K562 (cell line): ENCODE measurements around the gene ZBTB7A. TPM values are rescaled to one million over a fixed set of nuclear protein-coding genes. Genes with fewer than 3 reads are reported as not detected.

Experiments used
- ATAC-seq: fragments of 200-7000 bp; cut with Tn5 transposase; 3 replicates; pipeline ENCODE4 v1.9.1; 2020; ENCODE audit warnings: moderate library complexity
- BruUV-seq: library from RNA; stranded (reverse); fragments of 400-500 nt; replicated peaks from 2 replicates; lab custom pipeline; 2021; lab: Mats Ljungman, UMichigan
- CTCF ChIA-PET: fragments of 300-600 bp; formaldehyde crosslinking; extraction: SDS; loops from one replicate; lab custom pipeline; 2021; ENCODE audit warnings: low intra/inter-chr PET ratio; lab: Yijun Ruan, JAX
- POLR2A ChIA-PET: fragments of 300-600, 350-650 bp; sonication (Branson Sonifier 250); formaldehyde crosslinking; extraction: SDS; loops from one replicate; lab custom pipeline; 2021; ENCODE audit warnings: antibody characterized with exemption, inconsistent platforms; lab: Yijun Ruan, JAX
- DNase-seq, 4 experiments: peaks; one replicate each; pipeline versions ENCODE4 v3.0.0 to v3.0.0-alpha.2; 2011 to 2018; ENCODE audit warnings: low spot score in 3 of 4, mixed read lengths in 3 of 4; ENCODE audit errors: extremely low read depth in 1 of 4
- FAIRE-seq: peaks from 2 replicates; lab custom pipeline; 2011; peaks lifted over from hg19 to GRCh38; lab: Jason Lieb, UNC
- H2AFZ ChIP-seq: 2 replicates; pipeline ENCODE4 v1.6.0; 2011; ENCODE audit warnings: low read depth, low read length, control low read depth, inconsistent platforms
- H3K27ac ChIP-seq: fragments of 200-600 bp; 3 replicates; pipeline ENCODE4 v1.8.0; 2011; ENCODE audit warnings: low read depth, mild to moderate bottlenecking, control low read depth, inconsistent platforms, low read length, moderate library complexity, mixed read lengths; ENCODE audit errors: extremely low read depth
- H3K27me3 ChIP-seq, 2 experiments: fragments of 300-600 bp in 1 of 2; 2 replicates in 1 of 2; 3 replicates in 1 of 2; pipeline versions ENCODE4 v1.6.0 to v1.8.0; 2011; ENCODE audit warnings: inconsistent platforms in 2 of 2, low read length in 2 of 2, mild to moderate bottlenecking in 1 of 2, mixed read lengths in 1 of 2, moderate library complexity in 1 of 2; ENCODE audit not compliant: control insufficient read depth in 2 of 2, insufficient read depth in 2 of 2
- H3K36me3 ChIP-seq: fragments of 300-600 bp; 3 replicates; pipeline ENCODE4 v1.8.0; 2011; ENCODE audit warnings: mild to moderate bottlenecking, low read length, inconsistent platforms; ENCODE audit not compliant: control insufficient read depth, insufficient read depth
- H3K4me1 ChIP-seq, 2 experiments: fragments of 200-600 bp in 1 of 2; replicated peaks in 1 of 2; 2 replicates in 1 of 2; 3 replicates in 1 of 2; pipeline versions ENCODE4 v1.5.1 to v1.8.0; 2011; ENCODE audit warnings: inconsistent platforms in 2 of 2, low read length in 2 of 2, mild to moderate bottlenecking in 1 of 2, mixed read lengths in 1 of 2, moderate library complexity in 1 of 2; ENCODE audit not compliant: control insufficient read depth in 2 of 2, insufficient read depth in 2 of 2
- H3K4me2 ChIP-seq: 2 replicates; pipeline ENCODE4 v1.6.1; 2011; ENCODE audit warnings: low read length, control low read depth, inconsistent platforms, mixed read lengths; ENCODE audit not compliant: insufficient read depth
- H3K4me3 ChIP-seq: fragments of 200-600 bp; sonication (generic), shearing (Covaris generic); 2 replicates; pipeline ENCODE4 v1.5.1; 2016; ENCODE audit warnings: control low read depth, inconsistent platforms
- H3K79me2 ChIP-seq: fragments of 200-600 bp; 3 replicates; pipeline ENCODE4 v1.8.0; 2011; ENCODE audit warnings: low read length, inconsistent platforms; ENCODE audit not compliant: control insufficient read depth, insufficient read depth
- H3K9ac ChIP-seq, 2 experiments: 2 replicates each; pipeline versions ENCODE4 v1.6.0 to v1.6.1; 2011; ENCODE audit warnings: low read depth in 2 of 2, low read length in 2 of 2, control low read depth in 1 of 2, inconsistent platforms in 1 of 2, mild to moderate bottlenecking in 1 of 2, mixed read lengths in 1 of 2; ENCODE audit not compliant: insufficient read depth in 1 of 2
- H3K9me1 ChIP-seq: one replicate; pipeline ENCODE4 v1.6.0; 2011; ENCODE audit warnings: inconsistent platforms, mild to moderate bottlenecking, low read length, moderate library complexity; ENCODE audit not compliant: control insufficient read depth, insufficient read depth
- H3K9me3 ChIP-seq: replicated peaks from 2 replicates; pipeline ENCODE4 v1.5.1; 2011; ENCODE audit warnings: low read depth, low read length, inconsistent platforms; ENCODE audit not compliant: control insufficient read depth, insufficient read depth
- H4K20me1 ChIP-seq: replicated peaks from 2 replicates; pipeline ENCODE4 v1.6.1; 2011; ENCODE audit warnings: low read length, inconsistent platforms, mixed read lengths; ENCODE audit not compliant: control insufficient read depth, insufficient read depth
- ELF1 ChIP-seq: fragments of 200-800 bp; sonication (Bioruptor generic); IDR thresholded peaks from 2 replicates; pipeline ENCODE4 v1.6.1; 2016; ENCODE audit warnings: missing genetic modification characterization, missing compliant biosample characterization
- HIVEP1 ChIP-seq: fragments of 250-450 bp; sonication (Bioruptor Pico); IDR thresholded peaks from 2 replicates; pipeline ENCODE4 v1.4.0; 2020; ENCODE audit warnings: mild to moderate bottlenecking
- IRF2 ChIP-seq: sonication (generic); formaldehyde crosslinking; IDR thresholded peaks from 2 replicates; pipeline ENCODE4 v1.8.1; 2022; ENCODE audit warnings: mild to moderate bottlenecking, missing genetic modification reagents
- MCM3 ChIP-seq: fragments of 450-650 bp; IDR thresholded peaks from 2 replicates; pipeline ENCODE4 v1.6.1; 2016
- POLR3A ChIP-seq: IDR thresholded peaks from 2 replicates; pipeline ENCODE4 v1.6.1; 2011; ENCODE audit warnings: borderline replicate concordance, mild to moderate bottlenecking, moderate library complexity; ENCODE audit not compliant: insufficient read length, insufficient read depth; ENCODE audit errors: extremely low read depth
- PRPF4 ChIP-seq: fragments of 200-400 bp; formaldehyde crosslinking; IDR thresholded peaks from one replicate; pipeline ENCODE4 v1.6.1; 2017; ENCODE audit warnings: low read length, low read depth, mild to moderate bottlenecking; ENCODE audit not compliant: insufficient read depth, poor library complexity, severe bottlenecking
- SLC30A9 ChIP-seq: fragments of 250-450 bp; sonication (Bioruptor Pico); IDR thresholded peaks from 2 replicates; pipeline ENCODE4 v1.8.0; 2022; ENCODE audit warnings: mild to moderate bottlenecking, moderate library complexity
- SREBF1 ChIP-seq: fragments of 150-350 bp; IDR thresholded peaks from 2 replicates; pipeline ENCODE4 v1.6.1; 2014; ENCODE audit warnings: antibody characterized with exemption, low read depth, low read length, borderline replicate concordance
- STAT5B ChIP-seq: fragments of 250-450 bp; sonication (Bioruptor Pico); IDR thresholded peaks from 2 replicates; pipeline ENCODE4 v1.8.0; 2021; ENCODE audit warnings: mild to moderate bottlenecking, inconsistent platforms
- ZBTB1 ChIP-seq: sonication (generic); formaldehyde crosslinking; IDR thresholded peaks from 2 replicates; pipeline ENCODE4 v1.8.1; 2023; ENCODE audit warnings: missing genetic modification reagents, low read depth, mild to moderate bottlenecking, borderline replicate concordance
- WGBS: fragments of 100-300 bp; shearing (Covaris generic); methylation state at CpG from one replicate; pipeline ENCODE4 v1.1.6; 2016; ENCODE audit warnings: low coverage, mixed read lengths; ENCODE audit not compliant: insufficient coverage; ENCODE audit errors: missing lambda C conversion rate; 5-methylcytosine and 5-hydroxymethylcytosine counted together
- in situ Hi-C: fragments of 300-500 bp; cut with MboI; formaldehyde crosslinking; loops from 4 replicates; pipeline ENCODE4 v1.15.0; 2018; ENCODE audit warnings: inconsistent platforms, mixed read lengths
- intact Hi-C: fragments of 100-400 bp; cut with micrococcal nuclease; formaldehyde crosslinking; loops from 2 replicates; pipeline ENCODE4 v1.14.2; 2022
- polyA plus RNA-seq, 8 experiments: library from polyadenylated mRNA; depleted of rRNA in 4 of 8; stranded (reverse) in 5 of 8; unstranded in 3 of 8; fragments of >200 nt; fragmentation: Nextera tagmentation in 2 of 8; fragmentation: Illumina TruSeq in 1 of 8; extraction: Ambion mirVana in 2 of 8; extraction: Trizol in 1 of 8; gene quantifications; 2 replicates each; pipeline versions ENCODE4 v1.2.1 to v1.2.3, GENCODE V29; 2011 to 2014; ENCODE audit warnings: inconsistent platforms in 1 of 8, missing spikeins in 1 of 8
- total RNA-seq, 7 experiments: library from RNA; depleted of rRNA in 6 of 7; stranded (reverse); fragments of >200 nt in 6 of 7; fragmentation: Illumina TruSeq in 2 of 7; extraction: Trizol in 2 of 7; gene quantifications; 2 replicates each; pipeline versions ENCODE4 v1.2.1 to v1.2.3, GENCODE V29; 2011 to 2021; ENCODE audit warnings: low replicate concordance in 1 of 7
- TF ChIP-seq, protein P1 (sequence below): fragments of 250-450 bp; sonication (Bioruptor Pico); IDR thresholded peaks from 2 replicates; pipeline ENCODE4 v1.5.0; 2021; ENCODE audit warnings: mild to moderate bottlenecking, moderate library complexity
- TF ChIP-seq, protein P2 (sequence below): fragments of 450-650 bp; formaldehyde crosslinking; IDR thresholded peaks from 2 replicates; pipeline ENCODE4 v1.4.0; 2020; ENCODE audit warnings: mild to moderate bottlenecking
- TF ChIP-seq, protein P3 (sequence below): fragments of 450-650 bp; IDR thresholded peaks from 2 replicates; pipeline ENCODE4 v1.7.1; 2018; ENCODE audit warnings: mild to moderate bottlenecking, low read depth; ENCODE audit not compliant: partially characterized antibody

The ZBTB7A gene
- total and polyA plus RNA-seq, 9 of the 15 experiments (the other 6 are each of a cell fraction or from before 2014, with no cell fraction given): 0.11 to 34.0 (median 4.6) TPM

DNA sequence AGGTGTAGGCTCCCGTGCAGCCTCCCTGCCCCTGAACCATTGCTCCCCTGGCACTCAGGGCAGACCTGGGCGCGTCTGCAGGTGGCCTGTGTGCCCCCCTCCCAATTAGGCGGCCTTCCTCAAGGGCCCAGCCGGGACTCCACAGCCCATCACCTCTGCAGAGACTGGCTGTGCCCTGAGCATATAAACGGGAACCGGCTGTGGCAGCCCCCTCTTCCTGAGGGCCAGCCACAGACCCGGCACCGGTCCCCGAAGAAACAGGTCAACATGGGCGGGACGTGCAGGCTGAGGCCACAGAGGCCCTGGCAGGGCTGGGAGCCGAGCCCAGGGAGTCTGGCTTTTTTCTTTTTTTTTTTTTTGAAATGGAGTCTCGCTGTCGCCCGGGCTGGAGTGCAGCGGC is 47.1 kb downstream of the ZBTB7A start (continued):
- TF ChIP-seq, protein P1, sequence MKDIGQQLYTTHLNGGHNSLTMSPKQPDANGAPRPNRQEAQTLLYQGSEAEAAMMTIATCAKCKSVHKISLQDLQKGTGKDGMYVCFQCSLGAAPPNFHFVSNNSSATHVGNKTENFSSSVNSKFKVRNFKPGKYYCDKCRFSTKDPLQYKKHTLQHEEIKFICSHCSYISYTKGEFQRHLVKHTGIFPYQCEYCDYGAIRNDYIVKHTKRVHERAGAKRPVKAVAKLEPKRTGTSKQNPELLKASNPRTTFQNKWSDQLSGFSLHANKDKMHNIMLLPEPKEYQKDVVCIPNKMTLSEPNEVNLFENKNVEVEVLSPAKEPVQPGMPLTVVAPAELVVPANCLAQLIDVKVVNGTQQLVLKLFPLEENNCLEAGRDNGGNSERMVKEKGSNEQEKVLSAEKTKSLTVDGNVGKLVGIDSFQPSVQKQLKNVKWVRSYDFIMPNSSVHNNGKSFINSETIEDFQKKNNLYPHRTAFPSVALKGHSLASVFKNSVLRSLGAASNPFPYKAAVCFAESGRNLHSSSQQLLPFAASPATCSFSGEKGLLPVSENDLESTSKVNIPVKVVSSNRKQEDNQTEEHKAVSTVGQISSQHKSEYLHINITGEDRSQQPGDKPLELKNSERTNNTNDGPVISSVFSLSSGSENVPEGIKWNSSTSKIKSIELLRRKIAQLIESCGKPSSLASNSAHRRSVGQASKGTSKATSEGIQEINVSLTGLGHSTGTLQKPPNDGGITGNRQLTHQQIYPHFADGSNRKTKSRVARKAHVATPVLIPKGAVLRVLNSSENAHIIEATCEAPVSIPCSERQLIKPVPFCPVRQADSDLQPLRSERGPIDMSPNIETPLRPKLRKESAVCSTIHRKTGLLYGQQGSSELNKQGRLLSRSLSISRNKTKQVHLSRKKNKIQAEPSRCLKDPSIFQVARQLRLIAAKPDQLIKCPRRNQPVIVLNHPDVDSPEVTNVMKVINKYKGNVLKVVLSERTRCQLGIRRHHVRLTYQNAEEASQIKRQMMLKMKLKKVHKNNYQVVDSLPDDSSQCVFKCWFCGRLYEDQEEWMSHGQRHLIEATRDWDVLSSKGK: no peak
- TF ChIP-seq HIVEP1 (no peak), IRF2 (no peak)
- TF ChIP-seq, all 486 proteins: peak for 0

DNA sequence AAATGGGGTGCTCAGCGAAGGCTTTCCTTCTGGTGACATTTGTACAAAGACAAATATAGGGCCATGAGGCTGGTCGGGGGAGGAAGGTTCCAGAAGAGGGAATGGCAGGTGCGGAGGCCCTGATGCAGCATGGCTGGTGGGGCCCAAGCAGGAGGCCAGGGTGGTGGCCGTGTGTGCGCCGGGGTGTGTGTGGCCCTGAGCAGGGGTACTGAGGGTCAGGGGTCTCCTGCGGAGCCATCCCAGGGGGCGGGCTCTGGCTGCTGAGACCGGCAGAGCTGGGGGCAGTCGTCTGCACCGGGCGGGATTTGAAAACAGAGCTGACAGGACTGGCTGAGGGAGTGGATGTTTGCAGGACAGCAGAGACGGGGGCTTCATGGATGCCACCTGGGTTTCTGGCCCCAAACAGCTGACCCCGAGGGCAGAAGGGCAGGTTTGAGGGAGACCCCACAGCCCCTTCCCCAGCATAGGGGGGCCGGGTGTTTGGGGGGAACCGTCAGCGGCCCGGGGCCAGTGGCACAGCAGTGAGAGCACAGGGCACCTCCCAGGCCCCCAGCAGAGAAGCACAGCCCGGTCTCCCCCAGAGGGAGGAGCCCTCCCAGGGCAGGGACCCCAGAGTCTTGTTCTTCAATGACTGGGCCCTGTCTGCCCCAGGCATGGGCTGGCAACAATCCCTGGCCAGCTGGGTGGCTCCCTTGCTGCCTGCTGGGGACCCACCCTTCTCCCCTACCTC is 47.8 kb downstream of the ZBTB7A start:
- Histone ChIP-seq H3K27me3 (no peaks in the 10 kb centered on the region), H3K4me2 (no peak overlapping the region), H3K36me3 (peaks cover 48% of the 10 kb centered on the region; the same call in 1 of the 3 replicates), H3K4me3 (no peak overlapping the region), H2AFZ (no peak overlapping the region), H4K20me1 (peaks cover 31% of the 10 kb centered on the region; the same call in 1 of the 2 replicates), H3K9ac (peak overlapping the region in 1 of 2 experiments; percentile 50; a peak in 1 of 4 replicates), H3K9me3 (no peaks in the 10 kb centered on the region), H3K4me1 (peaks cover 0 to 55% of the 10 kb centered on the region in 2 experiments; a peak in 2 of 5 replicates), H3K79me2 (peaks cover 29% of the 10 kb centered on the region), H3K9me1 (no peaks in the 10 kb centered on the region), H3K27ac (no peak overlapping the region)
- ATAC-seq (no peak), FAIRE-seq (no peak), DNase-seq (no peak)
- no TSS peak for BruUV-seq
- WGBS: 95% methylated on average over 11 of the region's 19 CpGs
- in situ Hi-C loops (no loop called here), intact Hi-C loops (no loop called here)
- CTCF ChIA-PET: no interaction called here
- POLR2A ChIA-PET: interaction anchor here (0.6 to 1.1 kb wide), 2 partner anchors 9 to 31 kb away, joined by 3 to 4 read pairs; no protein-coding TSS in a partner anchor
- TF ChIP-seq POLR3A: no peak
- TF ChIP-seq, protein P2, sequence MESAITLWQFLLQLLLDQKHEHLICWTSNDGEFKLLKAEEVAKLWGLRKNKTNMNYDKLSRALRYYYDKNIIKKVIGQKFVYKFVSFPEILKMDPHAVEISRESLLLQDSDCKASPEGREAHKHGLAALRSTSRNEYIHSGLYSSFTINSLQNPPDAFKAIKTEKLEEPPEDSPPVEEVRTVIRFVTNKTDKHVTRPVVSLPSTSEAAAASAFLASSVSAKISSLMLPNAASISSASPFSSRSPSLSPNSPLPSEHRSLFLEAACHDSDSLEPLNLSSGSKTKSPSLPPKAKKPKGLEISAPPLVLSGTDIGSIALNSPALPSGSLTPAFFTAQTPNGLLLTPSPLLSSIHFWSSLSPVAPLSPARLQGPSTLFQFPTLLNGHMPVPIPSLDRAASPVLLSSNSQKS (CRISPR knock-in tag): no peak
- TF ChIP-seq STAT5B (CRISPR knock-in tag): no peak
- TF ChIP-seq ZBTB1 (CRISPR knock-in tag): no peak
- TF ChIP-seq, protein P3, sequence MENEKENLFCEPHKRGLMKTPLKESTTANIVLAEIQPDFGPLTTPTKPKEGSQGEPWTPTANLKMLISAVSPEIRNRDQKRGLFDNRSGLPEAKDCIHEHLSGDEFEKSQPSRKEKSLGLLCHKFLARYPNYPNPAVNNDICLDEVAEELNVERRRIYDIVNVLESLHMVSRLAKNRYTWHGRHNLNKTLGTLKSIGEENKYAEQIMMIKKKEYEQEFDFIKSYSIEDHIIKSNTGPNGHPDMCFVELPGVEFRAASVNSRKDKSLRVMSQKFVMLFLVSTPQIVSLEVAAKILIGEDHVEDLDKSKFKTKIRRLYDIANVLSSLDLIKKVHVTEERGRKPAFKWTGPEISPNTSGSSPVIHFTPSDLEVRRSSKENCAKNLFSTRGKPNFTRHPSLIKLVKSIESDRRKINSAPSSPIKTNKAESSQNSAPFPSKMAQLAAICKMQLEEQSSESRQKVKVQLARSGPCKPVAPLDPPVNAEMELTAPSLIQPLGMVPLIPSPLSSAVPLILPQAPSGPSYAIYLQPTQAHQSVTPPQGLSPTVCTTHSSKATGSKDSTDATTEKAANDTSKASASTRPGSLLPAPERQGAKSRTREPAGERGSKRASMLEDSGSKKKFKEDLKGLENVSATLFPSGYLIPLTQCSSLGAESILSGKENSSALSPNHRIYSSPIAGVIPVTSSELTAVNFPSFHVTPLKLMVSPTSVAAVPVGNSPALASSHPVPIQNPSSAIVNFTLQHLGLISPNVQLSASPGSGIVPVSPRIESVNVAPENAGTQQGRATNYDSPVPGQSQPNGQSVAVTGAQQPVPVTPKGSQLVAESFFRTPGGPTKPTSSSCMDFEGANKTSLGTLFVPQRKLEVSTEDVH: no peak
- no peak for TF ChIP-seq SREBF1
- TF ChIP-seq ELF1: no peak
- no peak for TF ChIP-seq SLC30A9 (CRISPR knock-in tag)
- TF ChIP-seq MCM3: no peak
- TF ChIP-seq PRPF4: no peak
